ENCODE results near the gene FBXO46.
A peak's percentile ranks its signal among the peaks of the same experiment; 100 is the strongest.

FBXO46 gene

GRCh38 chr19:45717983-45718650 lies 12.6 kb downstream of the FBXO46 start:
- no peaks in the 10 kb centered on the region for H3K9me3 ChIP-seq (ENCODE audit: control insufficient read depth, insufficient read depth, low read length)
- peak overlapping the region; percentile 58 for H3K27ac ChIP-seq (ENCODE audit: low read depth, low read length)
- H3K4me1 ChIP-seq (ENCODE audit: control insufficient read depth, low read length), result peaks cover 22% of the 10 kb centered on the region

GRCh38 chr19:45717131-45717982 lies 13.3 kb downstream of the FBXO46 start:
- H3K4me3 ChIP-seq (ENCODE audit: low read length), result peak overlapping the region; percentile 82
- H3K9me2 ChIP-seq (replicated peaks; ENCODE audit: control insufficient read depth, low read length), result no peaks in the 10 kb centered on the region
- peaks cover 60% of the 10 kb centered on the region for H3K79me2 ChIP-seq (ENCODE audit: control insufficient read depth, low read length)
- no peaks in the 10 kb centered on the region for H3K27me3 ChIP-seq (ENCODE audit: control insufficient read depth, low read length)
- peak overlapping the region; percentile 58 for H3K27ac ChIP-seq (ENCODE audit: low read depth, low read length)
- no peaks in the 10 kb centered on the region for H4K20me1 ChIP-seq (ENCODE audit: control insufficient read depth, insufficient read depth, low read depth, low read length)
- peak overlapping the region; percentile 92 for H3K4me2 ChIP-seq (ENCODE audit: low read length)
- H3K36me3 ChIP-seq (ENCODE audit: control insufficient read depth, low read length), result peaks cover 17% of the 10 kb centered on the region
- H3F3A ChIP-seq (ENCODE audit: control insufficient read depth, insufficient read depth), result peaks cover 5% of the 10 kb centered on the region; the same call in 1 of the 2 replicates
- no peak for TF ChIP-seq EZH2phosphoT487 (IDR thresholded peaks at IDR 0.05; ENCODE audit: borderline replicate concordance, low read length)
- no peak for TF ChIP-seq CTCF (IDR thresholded peaks at IDR 0.05; ENCODE audit: low read depth, low read length, poor library complexity, severe bottlenecking)
- no peaks in the 10 kb centered on the region for H3K9me3 ChIP-seq (ENCODE audit: control insufficient read depth, insufficient read depth, low read length)
- H3K4me1 ChIP-seq (ENCODE audit: control insufficient read depth, low read length), result peaks cover 22% of the 10 kb centered on the region

More at GRCh38 chr19:45717983-45718650, 12.6 kb downstream of the FBXO46 start:
- Histone ChIP-seq H3F3A (ENCODE audit: control insufficient read depth, insufficient read depth) (peaks cover 5% of the 10 kb centered on the region; the same call in 1 of the 2 replicates), H3K9me2 (replicated peaks; ENCODE audit: control insufficient read depth, low read length) (no peaks in the 10 kb centered on the region), H3K4me3 (ENCODE audit: low read length) (peak overlapping the region; percentile 74), H3K79me2 (ENCODE audit: control insufficient read depth, low read length) (peaks cover 59% of the 10 kb centered on the region), H4K20me1 (ENCODE audit: control insufficient read depth, insufficient read depth, low read depth, low read length) (no peaks in the 10 kb centered on the region), H3K27me3 (ENCODE audit: control insufficient read depth, low read length) (no peaks in the 10 kb centered on the region), H3K36me3 (ENCODE audit: control insufficient read depth, low read length) (peaks cover 10% of the 10 kb centered on the region), H3K4me2 (ENCODE audit: low read length) (peak overlapping the region; percentile 92)
- TF ChIP-seq EZH2phosphoT487 (IDR thresholded peaks at IDR 0.05; ENCODE audit: borderline replicate concordance, low read length), result no peak
- TF ChIP-seq CTCF (IDR thresholded peaks at IDR 0.05; ENCODE audit: low read depth, low read length, poor library complexity, severe bottlenecking), result no peak

- peaks cover 24% of the 10 kb centered on the region for H3K4me1 ChIP-seq (ENCODE audit: control insufficient read depth, low read length)
- no peaks in the 10 kb centered on the region for H3K9me3 ChIP-seq (ENCODE audit: control insufficient read depth, insufficient read depth, low read length)
- H3K36me3 ChIP-seq (ENCODE audit: control insufficient read depth, low read length), result peaks cover 25% of the 10 kb centered on the region
- TF ChIP-seq EZH2phosphoT487 (IDR thresholded peaks at IDR 0.05; ENCODE audit: borderline replicate concordance, low read length), result no peak
- TF ChIP-seq CTCF (IDR thresholded peaks at IDR 0.05; ENCODE audit: low read depth, low read length, poor library complexity, severe bottlenecking), result peak; percentile 27
- no peaks in the 10 kb centered on the region for H3K9me2 ChIP-seq (replicated peaks; ENCODE audit: control insufficient read depth, low read length)
- H3K4me2 ChIP-seq (ENCODE audit: low read length), result peak overlapping the region; percentile 68
- H4K20me1 ChIP-seq (ENCODE audit: control insufficient read depth, insufficient read depth, low read depth, low read length), result no peaks in the 10 kb centered on the region
- H3K79me2 ChIP-seq (ENCODE audit: control insufficient read depth, low read length), result peaks cover 66% of the 10 kb centered on the region
- H3K4me3 ChIP-seq (ENCODE audit: low read length), result peak overlapping the region; percentile 82
- H3K27me3 ChIP-seq (ENCODE audit: control insufficient read depth, low read length), result no peaks in the 10 kb centered on the region
- peak overlapping the region; percentile 47 for H3K27ac ChIP-seq (ENCODE audit: low read depth, low read length)
- H3F3A ChIP-seq (ENCODE audit: control insufficient read depth, insufficient read depth), result peaks cover 5% of the 10 kb centered on the region; the same call in 1 of the 2 replicates
Observed at GRCh38 chr19:45716359-45717130, 14.2 kb downstream of the FBXO46 start.
